Measurements from ENCODE around the gene HELZ2.
"Not testable (repeated sequence)": the region's sequence is repeated elsewhere in the genome, so short reads cannot be mapped to it uniquely, and the experiment has no call there.

The HELZ2 gene

GRCh38 chr20:63564036-63564810 is 9.8 kb downstream of the HELZ2 start:
- DNase-seq, result no peak

GRCh38 chr20:63563225-63563935 is 10.7 kb downstream of the HELZ2 start:
- DNase-seq, result no peak

- no peak for DNase-seq
These were observed 11.4 kb downstream of the HELZ2 start for GRCh38 chr20:63562461-63563224.

- no peak for DNase-seq
These were observed 12.2 kb downstream of the HELZ2 start for GRCh38 chr20:63561624-63562396.

GRCh38 chr20:63560856-63561609 is 13.0 kb downstream of the HELZ2 start:
- DNase-seq, result no peak

GRCh38 chr20:63560333-63560805 is 13.7 kb downstream of the HELZ2 start:
- DNase-seq, result no peak

- DNase-seq, result not testable (repeated sequence)
These were observed 14.3 kb downstream of the HELZ2 start for GRCh38 chr20:63559485-63560332.

- DNase-seq, result no peak
These were observed 15.1 kb downstream of the HELZ2 start for GRCh38 chr20:63558804-63559484.

GRCh38 chr20:63557481-63557891 is 16.6 kb downstream of the HELZ2 start:
- no peak for DNase-seq

- DNase-seq, result no peak
These were observed 17.1 kb downstream of the HELZ2 start for GRCh38 chr20:63556873-63557478.

GRCh38 chr20:63555661-63556381 is 18.2 kb downstream of the HELZ2 start:
- DNase-seq, result no peak

GRCh38 chr20:63554361-63555278 is 19.4 kb downstream of the HELZ2 start:
- no peak for DNase-seq

- DNase-seq, result no peak
These were observed 20.1 kb downstream of the HELZ2 start, which contains the start of gene FNDC11 for GRCh38 chr20:63553933-63554290. Gene FNDC11 (plus strand): TSS chr20:63554159. CDS start chr20:63555664, 1,505 bp downstream.

GRCh38 chr20:63553251-63553932 is 20.6 kb downstream of the HELZ2 start:
- DNase-seq, result peak; percentile 77

- no peak for DNase-seq
These were observed 21.4 kb downstream of the HELZ2 start for GRCh38 chr20:63552481-63553249.

- no peak for DNase-seq
These were observed 23.0 kb downstream of the HELZ2 start for GRCh38 chr20:63551068-63551467.
